DMS79 (cell line): Measurements from ENCODE around the gene PPP1R13L.
"Not testable (repeated sequence)": the region's sequence is repeated elsewhere in the genome, so short reads cannot be mapped to it uniquely, and the experiment has no call there.

Experiments
- DNase-seq: peaks from one replicate; lab custom pipeline; 2025; lab: John Stamatoyannopoulos, UW

The PPP1R13L gene

DNA sequence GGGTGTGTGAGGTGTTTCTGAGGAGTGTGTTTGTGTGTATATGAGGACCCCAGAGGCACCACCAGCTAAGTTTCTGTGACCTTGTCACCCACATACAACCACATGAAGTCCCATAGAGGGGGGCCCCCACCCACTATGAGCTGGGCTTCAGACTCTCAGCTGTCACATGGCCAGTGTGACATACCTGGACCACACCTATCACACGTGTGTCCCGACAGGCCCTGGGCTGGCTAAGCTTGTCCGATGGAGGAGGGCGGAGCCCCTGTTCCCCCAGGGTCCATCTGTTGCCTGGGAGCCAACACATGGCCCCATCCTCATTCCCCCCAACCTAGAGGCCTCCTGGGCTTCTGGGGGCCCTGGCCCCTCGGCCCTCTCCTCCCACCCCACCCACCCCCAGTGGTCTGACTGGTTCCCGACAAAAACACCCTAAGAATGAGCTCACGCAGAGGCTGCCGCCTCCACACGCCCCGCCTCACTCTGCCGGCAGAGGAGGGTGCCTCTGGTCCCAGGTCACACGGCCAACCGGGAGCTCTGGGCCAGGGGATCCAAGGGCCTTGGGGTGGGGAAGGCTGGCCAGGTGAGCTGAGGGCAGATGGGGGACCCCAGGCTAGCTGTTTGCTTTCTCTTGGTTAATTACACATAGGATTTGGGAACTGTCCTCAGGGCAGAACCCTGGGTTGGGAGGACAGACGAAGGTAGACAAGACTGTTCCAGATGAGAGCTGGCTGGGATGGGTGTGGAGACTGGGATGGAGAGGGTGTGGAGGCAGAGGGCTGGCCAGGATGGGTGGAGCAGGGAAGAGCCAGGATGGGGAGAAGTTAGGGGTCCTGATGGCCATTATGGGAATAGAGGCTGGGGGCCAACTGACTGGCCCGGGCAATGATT is 60.0 kb downstream of the PPP1R13L start:
- no peak for DNase-seq

DNA sequence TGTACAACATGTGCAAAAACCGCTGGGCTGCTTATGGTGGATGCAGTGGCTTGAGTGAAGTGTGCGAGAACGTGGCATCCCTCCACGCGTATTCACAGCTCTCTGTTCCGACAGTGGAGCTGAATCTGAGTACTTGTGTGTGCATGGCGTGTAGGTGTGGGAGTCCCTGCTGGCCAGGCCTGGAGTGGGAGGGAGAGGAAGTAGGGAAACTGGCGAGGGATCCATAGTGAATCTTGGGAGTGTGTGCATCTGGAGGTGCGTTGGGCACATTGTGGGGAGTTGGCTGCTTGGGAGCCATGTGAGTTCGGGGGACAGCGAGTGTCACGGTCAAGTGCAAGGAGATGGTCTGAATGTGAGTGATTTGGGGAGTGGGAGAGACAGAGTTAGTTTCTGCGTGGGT is 62.0 kb downstream of the PPP1R13L start:
- no peak for DNase-seq

DNA sequence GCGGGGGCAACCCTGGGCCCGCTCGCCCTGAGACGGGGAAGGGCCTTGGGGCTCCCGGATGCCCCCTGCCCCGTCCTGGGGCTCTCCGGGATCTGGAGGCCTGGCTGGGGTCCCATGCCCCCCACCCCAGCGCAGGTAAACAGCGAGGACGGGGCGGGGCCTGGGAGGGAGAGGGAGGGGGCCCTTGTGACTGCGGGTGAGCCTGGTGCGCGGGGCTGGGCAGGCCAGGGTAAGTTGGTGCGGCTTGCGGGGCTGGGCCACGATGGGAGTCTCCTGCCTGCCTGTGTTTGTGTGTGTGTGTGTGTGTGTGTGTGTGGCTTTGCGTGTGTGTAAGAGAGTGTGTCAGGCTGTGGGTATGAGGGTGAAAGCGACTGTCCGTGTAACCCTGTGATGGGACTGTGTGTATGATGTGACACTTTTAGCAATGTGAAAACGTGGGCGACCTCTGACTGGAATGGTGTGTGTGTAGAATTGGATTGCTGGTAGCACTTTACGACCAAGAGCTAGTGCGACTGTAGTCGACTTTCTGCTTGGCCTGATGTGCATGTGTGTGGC is 63.9 kb downstream of the PPP1R13L start:
- no peak for DNase-seq

DNA sequence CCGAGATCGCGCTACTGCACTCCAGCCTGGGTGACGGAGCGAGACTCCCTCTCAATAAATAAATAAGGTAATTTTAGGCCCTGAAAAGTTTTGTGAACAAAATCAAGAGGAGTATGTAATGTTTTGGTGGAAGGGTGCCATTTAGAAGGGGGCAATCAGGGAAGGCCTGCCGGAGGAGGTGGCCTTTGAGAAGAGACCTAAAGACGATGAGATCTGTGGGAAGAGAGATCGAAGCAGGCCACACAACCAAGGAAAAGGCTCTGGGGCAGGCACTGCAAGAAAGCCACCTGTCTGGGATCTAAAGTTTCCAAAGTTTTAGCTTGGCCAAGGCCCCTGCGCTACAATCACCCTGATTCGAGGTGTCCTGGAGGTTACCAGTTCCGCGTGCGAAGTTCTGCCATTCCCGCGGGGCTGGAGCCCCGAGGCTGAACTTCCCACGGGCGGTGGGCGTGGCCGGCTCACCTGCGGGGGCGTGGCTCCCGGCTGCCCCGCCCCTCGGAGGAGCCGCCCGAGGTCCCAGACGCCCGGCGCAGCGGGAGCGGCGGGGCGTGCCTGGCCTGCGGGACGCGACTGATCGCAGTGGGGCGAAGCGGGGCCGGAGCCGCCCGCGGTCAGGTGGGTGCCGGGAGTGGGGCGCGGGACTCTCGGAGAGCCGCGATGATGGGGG is 64.5 kb downstream of the PPP1R13L start, which contains the start of gene KLC3:
TSS of gene KLC3 (plus strand) at position 519 of the 667 bp plus-strand sequence. CDS start 4,792 bp downstream, outside the sequence.
- no peak for DNase-seq

DNA sequence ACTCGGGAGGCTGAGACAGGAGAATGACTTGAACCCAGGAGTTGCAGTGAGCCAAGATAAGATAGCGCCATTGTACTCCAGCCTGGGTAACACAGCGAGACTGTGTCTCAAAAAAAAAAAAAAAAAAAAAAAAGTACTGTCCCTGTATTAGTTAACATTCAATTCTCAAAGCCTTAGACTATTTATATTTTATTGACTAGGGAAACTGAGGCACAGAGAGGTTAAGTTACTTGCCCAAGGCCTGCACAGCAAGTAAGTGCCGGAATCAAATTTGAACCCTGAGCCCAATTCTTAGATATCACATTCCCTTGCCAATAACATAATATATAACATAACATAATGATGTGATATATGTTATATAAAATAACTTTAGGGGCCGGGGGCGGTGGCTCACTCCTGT is 65.2 kb downstream of the PPP1R13L start:
- no peak for DNase-seq

DNA sequence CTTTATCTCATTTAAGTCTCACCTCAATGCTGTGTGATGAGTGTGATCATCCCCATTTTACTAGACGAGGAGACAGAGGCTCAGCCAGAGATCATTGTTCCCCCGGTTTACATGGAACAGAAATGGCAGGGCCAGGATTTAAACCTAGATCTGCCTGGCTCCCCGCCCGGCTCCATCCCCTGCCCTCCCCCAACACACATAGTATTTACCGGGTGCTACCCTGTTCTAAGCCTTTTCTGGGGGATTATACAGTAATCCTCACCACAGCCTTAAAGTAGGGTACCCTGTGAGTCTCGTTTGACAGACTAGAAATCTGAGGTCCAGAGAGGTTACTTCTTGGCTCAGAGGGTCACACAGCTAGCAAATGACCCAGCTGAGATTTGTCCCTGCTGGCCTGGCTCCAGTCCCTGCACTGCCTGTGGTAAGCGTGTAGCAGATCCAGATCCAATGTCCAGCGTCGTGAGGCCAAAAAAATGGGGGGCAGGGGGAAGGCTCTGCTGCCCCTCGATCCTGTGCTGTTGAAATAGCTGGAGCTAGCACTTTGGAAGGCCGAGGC is 68.1 kb downstream of the PPP1R13L start:
- DNase-seq = no peak

DNA sequence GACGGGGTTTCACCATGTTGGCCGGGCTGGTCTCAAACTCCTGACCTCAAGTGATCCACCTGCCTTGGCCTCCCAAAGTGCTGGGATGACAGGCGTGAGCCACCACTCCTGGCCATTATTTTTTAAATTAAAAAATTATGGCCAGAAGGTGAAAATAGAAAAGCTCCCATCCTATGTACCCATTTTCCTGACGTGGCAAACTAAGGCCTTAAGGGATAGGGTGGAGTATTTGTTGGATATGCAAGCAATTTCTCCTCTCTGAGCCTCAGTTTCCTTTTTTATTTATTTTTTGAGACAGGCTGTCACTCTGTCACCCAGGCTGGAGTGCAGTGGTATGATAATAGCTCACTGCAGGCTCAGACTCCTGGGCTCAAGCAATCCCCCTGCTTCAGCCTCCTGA is 70.0 kb downstream of the PPP1R13L start:
- not testable (repeated sequence) for DNase-seq

DNA sequence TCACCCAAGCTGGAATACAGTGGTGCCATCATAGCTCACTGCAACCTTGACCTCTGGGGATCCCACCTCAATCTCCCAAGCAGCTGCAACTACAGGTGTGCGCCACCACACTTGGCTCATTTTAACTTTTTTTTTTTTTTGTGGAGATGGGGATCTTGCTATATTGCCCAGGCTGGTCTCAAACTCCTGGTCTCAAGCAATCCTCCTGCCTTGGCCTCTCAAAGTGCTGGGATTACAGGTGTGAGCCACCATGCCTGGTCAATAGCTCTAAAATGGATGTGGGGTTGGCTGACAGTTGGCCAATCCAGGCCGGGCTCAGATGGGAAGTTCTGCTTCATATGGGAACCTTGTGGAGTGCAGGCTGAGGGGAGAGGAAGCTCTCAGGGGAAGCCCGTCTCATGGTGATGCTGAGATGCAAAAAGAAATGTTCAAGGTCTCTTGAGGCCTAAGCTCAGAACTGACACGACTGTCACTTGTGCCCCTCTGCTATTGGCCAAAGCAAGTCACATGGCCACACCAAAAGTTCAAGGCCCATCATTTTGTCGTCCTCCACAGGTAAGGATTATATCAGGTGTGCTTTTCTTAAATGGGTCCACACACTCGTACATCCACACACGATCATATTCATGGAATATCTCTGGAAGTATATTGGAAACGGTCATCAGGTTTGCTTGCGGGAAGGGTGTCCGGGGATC is 71.1 kb downstream of the PPP1R13L start:
- no peak for DNase-seq

DNA sequence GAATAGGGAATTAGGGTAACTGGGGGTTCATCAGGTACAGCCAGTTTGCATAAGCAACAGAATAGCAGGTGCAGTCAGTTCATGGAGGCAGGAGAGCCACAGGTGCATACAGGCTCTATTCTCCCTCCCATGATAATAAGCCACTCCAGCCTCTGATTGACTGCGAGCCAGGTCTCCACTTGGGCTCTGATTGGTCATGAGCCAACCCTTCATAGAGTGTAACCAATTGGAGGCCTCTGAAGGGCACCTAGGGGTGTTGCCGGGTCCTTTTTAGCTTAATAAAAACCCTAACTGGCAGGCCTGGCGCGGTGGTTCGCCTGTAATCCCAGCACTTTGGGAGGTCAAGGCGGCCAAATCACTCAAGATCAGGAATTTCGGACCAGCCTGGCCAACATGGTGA is 73.5 kb downstream of the PPP1R13L start:
- no peak for DNase-seq
